ENCODE measurements around the gene RHOT2. TPM values are rescaled to one million over a fixed set of nuclear protein-coding genes. Genes with fewer than 3 reads are reported as not detected.

Gene RHOT2
- total and polyA plus RNA-seq, 2 of the 8 experiments (the other 6 are each of a cell fraction or from before 2014, with no cell fraction given), result 149 to 194 TPM

DNA sequence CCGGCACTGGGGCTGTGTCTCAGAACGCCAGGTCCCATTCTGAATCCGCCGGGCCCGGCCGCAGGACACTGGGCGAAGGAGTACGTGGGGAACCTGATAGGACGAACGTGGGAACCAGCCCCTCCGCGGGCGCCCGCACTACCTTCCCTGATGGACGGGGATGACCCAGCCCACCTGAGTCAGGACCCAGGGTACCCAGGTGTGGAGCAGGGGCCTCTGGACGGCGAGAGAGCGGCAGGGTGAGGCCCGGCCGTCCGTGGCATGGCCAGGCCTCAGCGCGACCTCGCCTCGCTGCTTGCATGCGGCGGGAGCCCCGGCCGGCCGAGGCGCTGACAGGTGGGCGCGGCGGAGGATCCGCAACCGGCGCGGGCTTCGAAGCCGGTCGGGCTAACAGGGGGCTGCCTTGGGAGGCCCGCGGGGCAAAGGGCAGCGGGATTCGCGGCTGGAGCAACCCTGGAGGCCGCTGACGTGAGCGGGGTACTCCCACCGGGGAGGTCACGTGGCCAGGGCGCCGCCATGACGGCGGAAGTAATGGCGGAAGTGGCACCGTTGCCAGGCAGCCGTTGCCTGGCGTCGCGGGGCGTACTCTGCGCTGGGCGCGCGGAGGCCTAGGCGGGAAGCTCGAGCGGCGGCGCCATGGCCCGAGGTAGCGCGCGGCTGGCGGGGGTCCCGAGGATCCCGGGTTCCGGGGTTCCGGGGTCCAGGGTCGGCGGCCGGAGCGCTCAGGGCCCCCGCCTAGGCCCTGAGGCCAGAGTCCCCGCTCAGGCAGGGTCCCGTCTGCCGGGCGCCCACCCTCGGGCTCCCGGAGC, 18.9 kb upstream of the RHOT2 start, which contains the start of gene WDR90 (continued):
- TF ChIP-seq POLR2AphosphoS5 (IDR thresholded peaks at IDR 0.05; ENCODE audit: low read depth, low read length) (peak; percentile 22; the same call in 1 of the 2 replicates), CHD2 (IDR thresholded peaks at IDR 0.05; ENCODE audit: low read length) (no peak), CHD1 (IDR thresholded peaks at IDR 0.05; ENCODE audit: low read depth, low read length) (no peak), KDM4A (IDR thresholded peaks at IDR 0.05; ENCODE audit: low read depth, low read length, severe bottlenecking) (peak; percentile 58), KDM5A (IDR thresholded peaks at IDR 0.05; ENCODE audit: low read length) (0 out of 2 replicates have a peak, but pooled peaks have one; percentile 43), JUN (IDR thresholded peaks at IDR 0.05; ENCODE audit: low read depth, low read length) (no peak), ASH2L (IDR thresholded peaks at IDR 0.05; ENCODE audit: low read length) (peak; percentile 59), GABPA (IDR thresholded peaks at IDR 0.05; ENCODE audit: borderline replicate concordance, insufficient read depth, low read length) (peak; percentile 89), TBP (IDR thresholded peaks at IDR 0.05; ENCODE audit: low read depth, low read length) (no peak), CBX5 (IDR thresholded peaks at IDR 0.05; ENCODE audit: low read depth, low read length) (no peak), SUZ12 (IDR thresholded peaks at IDR 0.05; ENCODE audit: low read length) (no peak), RAD21 (IDR thresholded peaks at IDR 0.05 in 1 of 2, conservative IDR thresholded peaks at IDR 0.05 in 1 of 2; ENCODE audit: low read depth in 2 of 2, low read length in 2 of 2) (no peak), KDM1A (IDR thresholded peaks at IDR 0.05; ENCODE audit: borderline replicate concordance, low read length) (no peak), ZNF274 (IDR thresholded peaks at IDR 0.05; ENCODE audit: borderline replicate concordance, extremely low read depth, low read length) (no peak), YY1 (IDR thresholded peaks at IDR 0.05; ENCODE audit: low read depth, low read length) (peak; percentile 98)
- TF ChIP-seq, protein P1, sequence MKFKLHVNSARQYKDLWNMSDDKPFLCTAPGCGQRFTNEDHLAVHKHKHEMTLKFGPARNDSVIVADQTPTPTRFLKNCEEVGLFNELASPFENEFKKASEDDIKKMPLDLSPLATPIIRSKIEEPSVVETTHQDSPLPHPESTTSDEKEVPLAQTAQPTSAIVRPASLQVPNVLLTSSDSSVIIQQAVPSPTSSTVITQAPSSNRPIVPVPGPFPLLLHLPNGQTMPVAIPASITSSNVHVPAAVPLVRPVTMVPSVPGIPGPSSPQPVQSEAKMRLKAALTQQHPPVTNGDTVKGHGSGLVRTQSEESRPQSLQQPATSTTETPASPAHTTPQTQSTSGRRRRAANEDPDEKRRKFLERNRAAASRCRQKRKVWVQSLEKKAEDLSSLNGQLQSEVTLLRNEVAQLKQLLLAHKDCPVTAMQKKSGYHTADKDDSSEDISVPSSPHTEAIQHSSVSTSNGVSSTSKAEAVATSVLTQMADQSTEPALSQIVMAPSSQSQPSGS (IDR thresholded peaks at IDR 0.05; ENCODE audit: low read length), result no peak
- TF ChIP-seq, protein P2, sequence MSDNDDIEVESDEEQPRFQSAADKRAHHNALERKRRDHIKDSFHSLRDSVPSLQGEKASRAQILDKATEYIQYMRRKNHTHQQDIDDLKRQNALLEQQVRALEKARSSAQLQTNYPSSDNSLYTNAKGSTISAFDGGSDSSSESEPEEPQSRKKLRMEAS (IDR thresholded peaks at IDR 0.05), result peak; percentile 95

Data from H1 (cell line).